Trophoblast cell (in vitro differentiated cells and primary cell): ENCODE data around the gene KIR2DL3.
"Not testable (repeated sequence)": the region's sequence is repeated elsewhere in the genome, so short reads cannot be mapped to it uniquely, and the experiment has no call there.

Experiments
- DNase-seq, 2 donors: peaks; one replicate each; pipeline ENCODE4 v3.0.0-alpha.2; 2016
- H2AFZ ChIP-seq: 2 replicates; pipeline ENCODE4 v1.6.1; 2013; ENCODE audit warnings: low read length, moderate library complexity, mild to moderate bottlenecking; ENCODE audit not compliant: insufficient read depth, poor library complexity
- H2AK5ac ChIP-seq: 2 replicates; pipeline ENCODE4 v1.6.1; 2013; ENCODE audit warnings: mild to moderate bottlenecking, low read length
- H2BK120ac ChIP-seq: 2 replicates; pipeline ENCODE4 v1.6.1; 2013; ENCODE audit warnings: low read length, mild to moderate bottlenecking, moderate library complexity; ENCODE audit not compliant: insufficient read depth, poor library complexity
- H2BK12ac ChIP-seq: 2 replicates; pipeline ENCODE4 v1.6.1; 2013; ENCODE audit warnings: mild to moderate bottlenecking, low read length, moderate library complexity
- H2BK5ac ChIP-seq: 2 replicates; pipeline ENCODE4 v1.6.1; 2013; ENCODE audit warnings: low read length, low read depth, moderate library complexity, mild to moderate bottlenecking; ENCODE audit not compliant: poor library complexity
- H3K14ac ChIP-seq: 2 replicates; pipeline ENCODE4 v1.6.1; 2013; ENCODE audit warnings: mild to moderate bottlenecking, low read length
- H3K18ac ChIP-seq: 2 replicates; pipeline ENCODE4 v1.6.1; 2013; ENCODE audit warnings: mild to moderate bottlenecking, low read length
- H3K23ac ChIP-seq: 2 replicates; pipeline ENCODE4 v1.6.1; 2013; ENCODE audit warnings: low read length
- H3K27ac ChIP-seq: 2 replicates; pipeline ENCODE4 v1.5.1; 2013; ENCODE audit warnings: low read depth, mild to moderate bottlenecking, inconsistent platforms, low read length, moderate library complexity
- H3K27me3 ChIP-seq: 2 replicates; pipeline ENCODE4 v1.6.1; 2013; ENCODE audit warnings: inconsistent platforms, mild to moderate bottlenecking, low read length, moderate library complexity; ENCODE audit not compliant: insufficient read depth
- H3K36me3 ChIP-seq, 2 experiments: 1 replicate in 1 of 2; 2 replicates in 1 of 2; pipeline ENCODE4 v1.6.1; 2013; ENCODE audit warnings: low read length in 2 of 2, mild to moderate bottlenecking in 2 of 2, moderate library complexity in 1 of 2; ENCODE audit not compliant: insufficient read depth in 2 of 2, control insufficient read depth in 1 of 2
- H3K4ac ChIP-seq: 2 replicates; pipeline ENCODE4 v1.6.1; 2013; ENCODE audit warnings: low read depth, mild to moderate bottlenecking, low read length, moderate library complexity
- H3K4me1 ChIP-seq, 2 experiments: 1 replicate in 1 of 2; 2 replicates in 1 of 2; pipeline ENCODE4 v1.6.1; 2013; ENCODE audit warnings: low read length in 2 of 2, mild to moderate bottlenecking in 2 of 2, moderate library complexity in 1 of 2; ENCODE audit not compliant: insufficient read depth in 2 of 2, control insufficient read depth in 1 of 2
- H3K4me2 ChIP-seq: 2 replicates; pipeline ENCODE4 v1.6.1; 2013; ENCODE audit warnings: inconsistent platforms, mild to moderate bottlenecking, low read length, moderate library complexity
- H3K4me3 ChIP-seq: 2 replicates; pipeline ENCODE4 v1.5.1; 2013; ENCODE audit warnings: mild to moderate bottlenecking, low read depth, low read length, inconsistent platforms
- H3K79me1 ChIP-seq: one replicate; pipeline ENCODE4 v1.6.1; 2013; ENCODE audit warnings: low read length
- H3K79me2 ChIP-seq: 2 replicates; pipeline ENCODE4 v1.6.1; 2013; ENCODE audit warnings: low read length, mild to moderate bottlenecking; ENCODE audit not compliant: control insufficient read depth, insufficient read depth, poor library complexity
- H3K9ac ChIP-seq: 2 replicates; pipeline ENCODE4 v1.6.1; 2013; ENCODE audit warnings: mild to moderate bottlenecking, low read length
- H3K9me3 ChIP-seq: 2 replicates; pipeline ENCODE4 v1.6.1; 2013; ENCODE audit warnings: low read depth, mild to moderate bottlenecking, control low read depth, inconsistent platforms, low read length; ENCODE audit not compliant: insufficient read depth
- H4K12ac ChIP-seq: 2 replicates; pipeline ENCODE4 v1.6.1; 2013; ENCODE audit warnings: low read depth, mild to moderate bottlenecking, low read length, moderate library complexity
- H4K8ac ChIP-seq: 2 replicates; pipeline ENCODE4 v1.6.1; 2013; ENCODE audit warnings: low read depth, mild to moderate bottlenecking, low read length, moderate library complexity
- H4K91ac ChIP-seq: one replicate; pipeline ENCODE4 v1.6.1; 2013; ENCODE audit warnings: low read depth, mild to moderate bottlenecking, low read length, moderate library complexity
- WGBS: extraction: QIAGEN DNeasy Blood & Tissue Kit; methylation state at CpG from one replicate; pipeline ENCODE4 v1.1.7; 2013; ENCODE audit warnings: missing lambda C conversion rate; ENCODE audit not compliant: insufficient read length, insufficient coverage; ENCODE audit errors: extremely low coverage; 5-methylcytosine and 5-hydroxymethylcytosine counted together

KIR2DL3 gene

GRCh38 chr19:54772666-54773065, 34.4 kb downstream of the KIR2DL3 start:
- H2AK5ac ChIP-seq, H2AFZ ChIP-seq, H3K9ac ChIP-seq, H3K79me1 ChIP-seq, H2BK5ac ChIP-seq, H3K4me2 ChIP-seq, H2BK120ac ChIP-seq, H3K4me1 ChIP-seq, H4K12ac ChIP-seq, H2BK12ac ChIP-seq, H4K8ac ChIP-seq, H3K27ac ChIP-seq, H3K79me2 ChIP-seq, H3K23ac ChIP-seq, H3K36me3 ChIP-seq, H3K4ac ChIP-seq, H3K4me3 ChIP-seq, H4K91ac ChIP-seq, H3K14ac ChIP-seq, H3K18ac ChIP-seq, H3K27me3 ChIP-seq, DNase-seq: not testable (repeated sequence)
- H3K9me3 ChIP-seq = peaks cover 38% of the 10 kb centered on the region
- no CpG with 5 or more reads among the region's 2 CpGs for WGBS

GRCh38 chr19:54775095-54775815, 36.9 kb downstream of the KIR2DL3 start:
- H3K4me3 ChIP-seq, H3K23ac ChIP-seq, H2BK12ac ChIP-seq, H2AK5ac ChIP-seq, H3K4me2 ChIP-seq, H3K4ac ChIP-seq, H3K18ac ChIP-seq, H2AFZ ChIP-seq, H2BK120ac ChIP-seq, H4K12ac ChIP-seq, H4K8ac ChIP-seq, H2BK5ac ChIP-seq, H3K79me1 ChIP-seq, H3K27ac ChIP-seq, H3K14ac ChIP-seq, DNase-seq, H4K91ac ChIP-seq, H3K79me2 ChIP-seq, H3K4me1 ChIP-seq, H3K36me3 ChIP-seq, H3K27me3 ChIP-seq, H3K9ac ChIP-seq: not testable (repeated sequence)
- peaks cover 32% of the 10 kb centered on the region for H3K9me3 ChIP-seq
- no CpG with 5 or more reads among the region's 12 CpGs for WGBS

GRCh38 chr19:54775830-54776229, 37.5 kb downstream of the KIR2DL3 start:
- H3K4ac ChIP-seq, H4K91ac ChIP-seq, H2BK5ac ChIP-seq, H2AK5ac ChIP-seq, H3K14ac ChIP-seq, H3K36me3 ChIP-seq, H3K27ac ChIP-seq, H4K8ac ChIP-seq, H3K9ac ChIP-seq, H3K4me1 ChIP-seq, H3K4me3 ChIP-seq, H3K18ac ChIP-seq, H3K4me2 ChIP-seq, H3K27me3 ChIP-seq, H2BK12ac ChIP-seq, H3K23ac ChIP-seq, H2BK120ac ChIP-seq, H3K79me2 ChIP-seq, H4K12ac ChIP-seq, DNase-seq, H3K79me1 ChIP-seq, H2AFZ ChIP-seq: not testable (repeated sequence)
- no CpG with 5 or more reads among the region's 8 CpGs for WGBS
- peaks cover 26% of the 10 kb centered on the region for H3K9me3 ChIP-seq

GRCh38 chr19:54777851-54778250, 39.5 kb downstream of the KIR2DL3 start:
- H2BK12ac ChIP-seq, H4K8ac ChIP-seq, H3K23ac ChIP-seq, H3K79me2 ChIP-seq, H2AK5ac ChIP-seq, H3K27me3 ChIP-seq, H2BK5ac ChIP-seq, H3K4me1 ChIP-seq, H3K79me1 ChIP-seq, H4K12ac ChIP-seq, H3K9ac ChIP-seq, H3K36me3 ChIP-seq, H2AFZ ChIP-seq, H3K18ac ChIP-seq, H3K27ac ChIP-seq, H2BK120ac ChIP-seq, H4K91ac ChIP-seq, DNase-seq, H3K14ac ChIP-seq, H3K4ac ChIP-seq, H3K4me3 ChIP-seq, H3K4me2 ChIP-seq: not testable (repeated sequence)
- WGBS = no CpG with 5 or more reads among the region's 4 CpGs
- peaks cover 16% of the 10 kb centered on the region for H3K9me3 ChIP-seq
